Natural killer cell (primary cell): ENCODE results near the gene GALNT4. TPM values are rescaled to one million over a fixed set of nuclear protein-coding genes. Genes with fewer than 3 reads are reported as not detected.

ENCODE experiments used
- ATAC-seq, 3 donors: fragments of 150-1000 bp in 2 of 3; fragments of 200-7000 bp in 1 of 3; cut with Tn5 transposase; 1 replicate in 1 of 3; 2 replicates in 2 of 3; pipeline ENCODE4 v1.10.0; 2021; ENCODE audit warnings: mild to moderate bottlenecking in 2 of 3, moderate library complexity in 2 of 3
- DNase-seq, 2 donors: peaks; one replicate each; pipeline versions ENCODE4 v3.0.0 to v3.0.0-alpha.2; 2013 to 2021; ENCODE audit warnings: mixed read lengths in 1 of 2
- H3K27ac ChIP-seq: one replicate; pipeline ENCODE4 v1.5.1; 2013; ENCODE audit warnings: mild to moderate bottlenecking, low read length
- H3K27me3 ChIP-seq: one replicate; pipeline ENCODE4 v1.6.1; 2013; ENCODE audit warnings: low read length; ENCODE audit not compliant: control insufficient read depth, insufficient read depth
- H3K36me3 ChIP-seq: one replicate; pipeline ENCODE4 v1.6.1; 2013; ENCODE audit warnings: low read length; ENCODE audit not compliant: control insufficient read depth, insufficient read depth
- H3K4me1 ChIP-seq: one replicate; pipeline ENCODE4 v1.6.1; 2013; ENCODE audit warnings: low read length; ENCODE audit not compliant: control insufficient read depth, insufficient read depth
- H3K4me3 ChIP-seq: one replicate; pipeline ENCODE4 v1.5.1; 2013; ENCODE audit warnings: low read length
- H3K9me3 ChIP-seq: one replicate; pipeline ENCODE4 v1.6.1; 2013; ENCODE audit warnings: low read length; ENCODE audit not compliant: control insufficient read depth, insufficient read depth
- H3K27ac Mint-ChIP-seq, 2 donors: one replicate each; pipeline ENCODE4 v1.8.0; 2022; ENCODE audit warnings: mild to moderate bottlenecking in 2 of 2, mixed read lengths in 2 of 2, moderate library complexity in 1 of 2
- H3K27me3 Mint-ChIP-seq, 2 donors: one replicate each; pipeline ENCODE4 v1.8.0; 2022; ENCODE audit warnings: low read depth in 2 of 2, mixed read lengths in 2 of 2
- H3K36me3 Mint-ChIP-seq: one replicate; pipeline ENCODE4 v1.8.0; 2022; ENCODE audit warnings: mixed read lengths
- H3K4me1 Mint-ChIP-seq, 2 donors: one replicate each; pipeline ENCODE4 v1.8.0; 2022; ENCODE audit warnings: mixed read lengths in 2 of 2
- H3K4me3 Mint-ChIP-seq: one replicate; pipeline ENCODE4 v1.8.0; 2022; ENCODE audit warnings: mild to moderate bottlenecking, moderate library complexity, mixed read lengths
- H3K9me3 Mint-ChIP-seq, 2 donors: one replicate each; pipeline ENCODE4 v1.8.0; 2022; ENCODE audit warnings: mixed read lengths in 2 of 2
- WGBS: methylation state at CpG from one replicate; pipeline ENCODE4 v1.1.7; 2013; ENCODE audit warnings: missing lambda C conversion rate; ENCODE audit not compliant: insufficient coverage; 5-methylcytosine and 5-hydroxymethylcytosine counted together
- intact Hi-C: fragments of 100-400 bp; cut with micrococcal nuclease; formaldehyde crosslinking; loops from one replicate; pipeline ENCODE4 v1.14.2; 2022
- total RNA-seq, 4 donors: library from RNA; stranded (reverse); fragments of 120-200 nt in 1 of 4; gene quantifications; one replicate each; pipeline versions ENCODE4 v1.2.3 to v1.2.4, GENCODE V29; 2013 to 2022
- TF ChIP-seq, protein P1 (sequence below): fragments of 200-600 bp; IDR thresholded peaks from one replicate; pipeline ENCODE4 v1.8.0; 2022; ENCODE audit warnings: antibody characterized with exemption

The GALNT4 gene
- total RNA-seq, 3 donors from 2014 or later (not counting 1 experiment from before 2014, with no cell fraction given) = 14.3 to 19.9 (median 18.7) TPM

DNA sequence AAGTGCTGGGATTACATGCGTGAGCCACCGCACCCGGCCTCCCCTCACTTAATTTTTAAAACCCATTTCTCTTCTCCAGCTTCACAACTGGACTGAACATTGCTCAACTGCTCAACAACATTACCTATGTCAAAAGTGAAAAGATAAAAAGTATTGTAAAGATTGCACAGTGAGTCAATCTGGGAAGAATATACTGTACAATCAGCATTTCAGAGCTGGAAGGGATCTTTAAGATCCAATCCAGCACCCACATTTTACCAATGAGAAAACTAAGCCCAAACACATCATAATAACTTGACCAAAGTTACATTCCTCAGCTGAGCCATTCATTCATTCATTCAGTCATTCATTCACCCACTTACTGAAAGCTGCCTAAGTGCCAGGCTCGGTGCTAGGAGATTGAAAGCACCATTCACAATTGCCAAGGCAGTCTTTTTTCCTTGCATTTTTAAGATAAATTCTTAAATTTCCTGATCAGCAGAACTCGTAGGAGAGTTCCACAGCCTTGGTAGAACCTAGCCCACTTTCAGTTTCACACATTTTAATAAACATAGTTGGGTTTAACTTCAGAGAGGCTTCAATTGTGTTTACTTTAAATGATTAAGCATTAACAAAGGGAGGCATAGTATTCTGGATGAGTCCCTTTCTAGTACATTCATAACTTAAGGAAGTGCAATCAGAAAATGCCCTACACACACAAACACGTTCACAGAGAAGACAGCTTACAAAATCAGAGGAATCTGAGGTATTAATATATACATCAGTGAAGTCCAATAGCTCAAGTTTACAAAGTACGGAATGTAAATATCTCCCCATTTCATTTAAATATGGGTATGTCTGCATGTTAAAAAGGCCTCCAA, 3.0 kb downstream of the GALNT4 start:
- ATAC-seq = no peak
- no peaks in the 10 kb centered on the region for H3K36me3 Mint-ChIP-seq
- Histone ChIP-seq H3K9me3 (no peaks in the 10 kb centered on the region), H3K36me3 (peaks cover 8% of the 10 kb centered on the region), H3K27ac (no peak overlapping the region), H3K27me3 (no peaks in the 10 kb centered on the region), H3K4me1 (peaks cover 25% of the 10 kb centered on the region), H3K4me3 (no peak overlapping the region)
- H3K4me1 Mint-ChIP-seq = peaks cover 46 to 48% of the 10 kb centered on the region in 2 donors
- intact Hi-C loops = no loop called here
- H3K9me3 Mint-ChIP-seq = no peaks in the 10 kb centered on the region
- peak overlapping the region; percentile 79 to 93 for H3K27ac Mint-ChIP-seq
- no peak for DNase-seq
- TF ChIP-seq, protein P1, sequence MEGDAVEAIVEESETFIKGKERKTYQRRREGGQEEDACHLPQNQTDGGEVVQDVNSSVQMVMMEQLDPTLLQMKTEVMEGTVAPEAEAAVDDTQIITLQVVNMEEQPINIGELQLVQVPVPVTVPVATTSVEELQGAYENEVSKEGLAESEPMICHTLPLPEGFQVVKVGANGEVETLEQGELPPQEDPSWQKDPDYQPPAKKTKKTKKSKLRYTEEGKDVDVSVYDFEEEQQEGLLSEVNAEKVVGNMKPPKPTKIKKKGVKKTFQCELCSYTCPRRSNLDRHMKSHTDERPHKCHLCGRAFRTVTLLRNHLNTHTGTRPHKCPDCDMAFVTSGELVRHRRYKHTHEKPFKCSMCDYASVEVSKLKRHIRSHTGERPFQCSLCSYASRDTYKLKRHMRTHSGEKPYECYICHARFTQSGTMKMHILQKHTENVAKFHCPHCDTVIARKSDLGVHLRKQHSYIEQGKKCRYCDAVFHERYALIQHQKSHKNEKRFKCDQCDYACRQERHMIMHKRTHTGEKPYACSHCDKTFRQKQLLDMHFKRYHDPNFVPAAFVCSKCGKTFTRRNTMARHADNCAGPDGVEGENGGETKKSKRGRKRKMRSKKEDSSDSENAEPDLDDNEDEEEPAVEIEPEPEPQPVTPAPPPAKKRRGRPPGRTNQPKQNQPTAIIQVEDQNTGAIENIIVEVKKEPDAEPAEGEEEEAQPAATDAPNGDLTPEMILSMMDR = no peak
- H3K4me3 Mint-ChIP-seq = peak overlapping the region; percentile 77
- 86% methylated on average over 4 of the region's 7 CpGs for WGBS
- no peaks in the 10 kb centered on the region for H3K27me3 Mint-ChIP-seq

DNA sequence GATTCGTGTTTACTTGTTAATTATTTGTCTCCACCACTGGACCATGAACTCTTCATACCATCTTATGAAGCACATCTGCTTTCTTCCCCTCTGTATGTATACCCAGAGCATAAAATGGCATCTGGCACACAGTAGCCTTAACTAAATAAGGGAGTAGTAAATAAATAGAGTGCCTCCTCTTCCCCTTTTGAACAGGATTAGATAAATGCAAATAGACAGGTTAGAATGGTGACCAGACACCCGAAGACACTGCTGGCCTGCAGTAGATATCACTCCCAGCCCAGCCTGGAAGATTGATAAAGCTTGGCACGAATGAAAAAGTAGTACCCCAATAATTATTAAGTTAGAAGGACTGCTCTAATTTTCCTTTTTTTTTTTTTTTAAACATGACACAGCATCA, 6.9 kb downstream of the GALNT4 start:
- intact Hi-C loops = no loop called here
- Mint-ChIP-seq H3K9me3 (no peaks in the 10 kb centered on the region), H3K4me3 (no peak overlapping the region), H3K4me1 (peaks cover 21% of the 10 kb centered on the region in 2 donors), H3K27ac (no peak overlapping the region), H3K36me3 (no peaks in the 10 kb centered on the region), H3K27me3 (no peaks in the 10 kb centered on the region)
- 100% methylated on average over 2 of the region's 3 CpGs for WGBS
- Histone ChIP-seq H3K4me1 (peaks cover 19% of the 10 kb centered on the region), H3K36me3 (peaks cover 5% of the 10 kb centered on the region), H3K9me3 (no peaks in the 10 kb centered on the region), H3K27ac (no peak overlapping the region), H3K27me3 (no peaks in the 10 kb centered on the region), H3K4me3 (no peak overlapping the region)
- DNase-seq = no peak
- ATAC-seq = no peak
- TF ChIP-seq, protein P1 = no peak

DNA sequence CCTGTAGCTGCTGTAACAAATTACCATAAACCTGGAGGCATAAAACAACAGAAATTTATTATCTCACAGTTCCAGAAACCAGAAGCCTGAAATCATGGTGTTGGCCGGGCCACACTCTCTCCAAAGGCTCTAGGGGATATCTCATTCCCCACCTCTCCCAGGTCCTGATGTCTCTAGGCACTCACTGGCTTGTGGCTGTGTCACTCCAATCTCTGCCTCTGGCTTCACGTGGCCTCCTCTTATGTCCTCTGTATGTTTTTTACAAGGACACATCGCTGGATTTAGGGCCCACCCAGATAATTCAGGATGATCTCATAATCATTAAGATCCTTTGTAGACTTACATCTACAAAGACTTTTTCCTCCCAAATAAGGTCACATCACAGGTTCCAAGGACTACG, 8.0 kb downstream of the GALNT4 start:
- TF ChIP-seq, protein P1 = no peak
- Mint-ChIP-seq H3K4me3 (no peak overlapping the region), H3K36me3 (no peaks in the 10 kb centered on the region), H3K27me3 (no peaks in the 10 kb centered on the region), H3K4me1 (peaks cover 13% of the 10 kb centered on the region in 2 donors), H3K27ac (no peak overlapping the region), H3K9me3 (no peaks in the 10 kb centered on the region)
- no peaks in the 10 kb centered on the region for H3K27me3 ChIP-seq
- intact Hi-C loops = no loop called here
- H3K4me1 ChIP-seq = peaks cover 15% of the 10 kb centered on the region
- H3K9me3 ChIP-seq = no peaks in the 10 kb centered on the region
- no peak overlapping the region for H3K4me3 ChIP-seq
- DNase-seq (no peak), ATAC-seq (no peak)
- 72% methylated on average over 4 of the region's 4 CpGs for WGBS
- H3K27ac ChIP-seq = no peak overlapping the region
- H3K36me3 ChIP-seq = peaks cover 3% of the 10 kb centered on the region
